Thyroid gland (tissue), 4 donors: Measurements from ENCODE around the gene MUC6. TPM values are rescaled to one million over a fixed set of nuclear protein-coding genes. Genes with fewer than 3 reads are reported as not detected.

Experiments
- DNase-seq, 2 donors: peaks; one replicate each; pipeline ENCODE4 v3.0.0-alpha.2; 2019
- H3K27ac ChIP-seq, 3 donors: fragments of 200-600 bp; sonication (generic); 1 replicate in 2 of 3; 2 replicates in 1 of 3; pipeline ENCODE4 v1.5.1; 2016 to 2019; ENCODE audit warnings: mild to moderate bottlenecking in 1 of 3, moderate library complexity in 1 of 3
- H3K27me3 ChIP-seq: fragments of 200-600 bp; sonication (generic); one replicate; pipeline ENCODE4 v1.5.1; 2019
- H3K36me3 ChIP-seq, 2 donors: fragments of 200-600 bp; sonication (generic); one replicate each; pipeline ENCODE4 v1.5.1; 2016 to 2019
- H3K4me1 ChIP-seq, 2 donors: fragments of 200-600 bp; sonication (generic); one replicate each; pipeline ENCODE4 v1.5.1; 2017 to 2019
- H3K4me3 ChIP-seq, 3 donors: fragments of 200-600 bp; sonication (generic); replicated peaks in 1 of 3; 1 replicate in 2 of 3; 2 replicates in 1 of 3; pipeline ENCODE4 v1.5.1; 2016; ENCODE audit warnings: mild to moderate bottlenecking in 1 of 3
- H3K9me3 ChIP-seq: fragments of 200-600 bp; sonication (generic); one replicate; pipeline ENCODE4 v1.5.1; 2017
- POLR2A ChIP-seq, 2 donors: fragments of 450-650 bp; IDR thresholded peaks; one replicate each; pipeline ENCODE4 v1.6.1; 2017; ENCODE audit warnings: antibody characterized with exemption in 2 of 2, mild to moderate bottlenecking in 2 of 2, moderate library complexity in 1 of 2
- WGBS, 2 donors: methylation state at CpG; one replicate each; pipeline ENCODE4 v1.1.5; 2017; 5-methylcytosine and 5-hydroxymethylcytosine counted together
- intact Hi-C: fragments of 100-400 bp; cut with DNase I; formaldehyde crosslinking; loops from one replicate; pipeline ENCODE4 v1.15.1; 2023
- total RNA-seq, 4 donors: library from RNA; depleted of rRNA; stranded (reverse); fragments of >200 nt; gene quantifications; one replicate each; pipeline ENCODE4 v1.2.3, GENCODE V29; 2016
- TF ChIP-seq, protein P1 (sequence below), 6 experiments: fragments of 200-600 bp in 3 of 6; fragments of 450-650 bp in 3 of 6; sonication (generic) in 3 of 6; IDR thresholded peaks; one replicate each; pipeline ENCODE4 v1.5.1; 2016 to 2019; ENCODE audit warnings: antibody characterized with exemption in 6 of 6, mild to moderate bottlenecking in 2 of 6, inconsistent platforms in 1 of 6, moderate library complexity in 1 of 6

MUC6 gene
- total RNA-seq, 4 donors from 2014 or later: not detected

DNA sequence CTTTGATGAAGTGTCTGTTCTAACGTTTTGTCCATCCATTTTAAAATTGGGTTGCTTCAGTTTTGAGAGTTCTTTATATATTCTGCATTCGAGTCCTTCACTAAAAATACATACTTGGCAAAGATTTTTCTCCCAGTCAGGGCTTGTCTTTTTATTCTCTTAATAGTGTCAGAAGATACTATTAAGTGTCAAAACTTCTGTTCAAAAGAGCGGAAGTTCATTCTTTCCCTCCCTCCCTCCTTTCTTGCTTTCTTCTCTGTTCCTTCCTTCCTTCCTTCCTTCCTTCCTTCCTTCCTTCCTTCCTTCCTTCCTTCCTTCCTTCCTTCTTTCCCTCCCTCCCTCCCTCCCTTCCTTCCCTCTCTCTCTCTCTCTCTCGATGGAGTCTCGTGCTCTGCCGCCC, 7.6 kb upstream of the MUC6 start:
- H3K27me3 ChIP-seq: no peaks in the 10 kb centered on the region
- intact Hi-C loops: no loop called here
- 64 to 72% methylated on average over 6 of the region's 6 CpGs for WGBS, 2 donors
- H3K4me3 ChIP-seq: no peak overlapping the region
- H3K4me1 ChIP-seq: peaks cover 5 to 12% of the 10 kb centered on the region in 2 donors
- no peak overlapping the region for H3K27ac ChIP-seq
- no peaks in the 10 kb centered on the region for H3K9me3 ChIP-seq
- no peak for DNase-seq
- TF ChIP-seq, protein P1, sequence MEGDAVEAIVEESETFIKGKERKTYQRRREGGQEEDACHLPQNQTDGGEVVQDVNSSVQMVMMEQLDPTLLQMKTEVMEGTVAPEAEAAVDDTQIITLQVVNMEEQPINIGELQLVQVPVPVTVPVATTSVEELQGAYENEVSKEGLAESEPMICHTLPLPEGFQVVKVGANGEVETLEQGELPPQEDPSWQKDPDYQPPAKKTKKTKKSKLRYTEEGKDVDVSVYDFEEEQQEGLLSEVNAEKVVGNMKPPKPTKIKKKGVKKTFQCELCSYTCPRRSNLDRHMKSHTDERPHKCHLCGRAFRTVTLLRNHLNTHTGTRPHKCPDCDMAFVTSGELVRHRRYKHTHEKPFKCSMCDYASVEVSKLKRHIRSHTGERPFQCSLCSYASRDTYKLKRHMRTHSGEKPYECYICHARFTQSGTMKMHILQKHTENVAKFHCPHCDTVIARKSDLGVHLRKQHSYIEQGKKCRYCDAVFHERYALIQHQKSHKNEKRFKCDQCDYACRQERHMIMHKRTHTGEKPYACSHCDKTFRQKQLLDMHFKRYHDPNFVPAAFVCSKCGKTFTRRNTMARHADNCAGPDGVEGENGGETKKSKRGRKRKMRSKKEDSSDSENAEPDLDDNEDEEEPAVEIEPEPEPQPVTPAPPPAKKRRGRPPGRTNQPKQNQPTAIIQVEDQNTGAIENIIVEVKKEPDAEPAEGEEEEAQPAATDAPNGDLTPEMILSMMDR (IDR thresholded peaks at IDR 0.05): no peak
- TF ChIP-seq POLR2A (IDR thresholded peaks at IDR 0.05): no peak
- H3K36me3 ChIP-seq: no peaks in the 10 kb centered on the region

DNA sequence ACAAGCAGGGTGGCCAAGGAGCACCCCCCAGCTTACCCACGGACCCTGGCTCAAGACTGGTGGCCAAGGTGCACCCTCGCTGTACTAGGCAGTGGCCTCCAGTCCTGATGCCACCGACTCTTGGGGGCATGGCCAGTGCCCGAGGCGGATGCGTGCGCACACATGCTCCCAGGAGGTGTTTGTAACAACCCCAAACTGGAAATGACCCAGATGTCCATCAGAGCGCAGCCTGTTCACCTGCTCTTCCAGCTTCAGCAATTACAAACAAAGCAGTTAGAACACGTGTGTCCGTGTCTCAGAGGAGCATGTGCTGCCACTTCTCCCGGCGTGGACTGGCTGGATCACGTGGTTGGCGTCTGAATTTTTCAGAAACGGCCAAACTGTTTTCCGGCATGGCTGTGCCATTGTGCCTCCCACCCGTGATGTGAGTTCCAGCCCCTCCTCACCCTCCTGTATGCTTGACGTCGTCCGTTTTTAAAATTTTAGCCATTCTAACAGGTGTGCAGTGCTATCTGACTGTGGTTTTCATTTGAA, 7.1 kb upstream of the MUC6 start:
- intact Hi-C loops: no loop called here
- Histone ChIP-seq H3K4me1 (peaks cover 5 to 12% of the 10 kb centered on the region in 2 donors), H3K27ac (peak overlapping the region in 2 of 3 donors; percentile 11 to 21), H3K36me3 (no peaks in the 10 kb centered on the region), H3K27me3 (no peaks in the 10 kb centered on the region), H3K9me3 (no peaks in the 10 kb centered on the region), H3K4me3 (no peak overlapping the region)
- TF ChIP-seq POLR2A (IDR thresholded peaks at IDR 0.05): peak in 1 of 2 donors; percentile 12
- TF ChIP-seq, protein P1 (IDR thresholded peaks at IDR 0.05): no peak
- DNase-seq: peak; percentile 96 to 98
- WGBS, 2 donors: 51 to 57% methylated on average over 12 of the region's 20 CpGs

DNA sequence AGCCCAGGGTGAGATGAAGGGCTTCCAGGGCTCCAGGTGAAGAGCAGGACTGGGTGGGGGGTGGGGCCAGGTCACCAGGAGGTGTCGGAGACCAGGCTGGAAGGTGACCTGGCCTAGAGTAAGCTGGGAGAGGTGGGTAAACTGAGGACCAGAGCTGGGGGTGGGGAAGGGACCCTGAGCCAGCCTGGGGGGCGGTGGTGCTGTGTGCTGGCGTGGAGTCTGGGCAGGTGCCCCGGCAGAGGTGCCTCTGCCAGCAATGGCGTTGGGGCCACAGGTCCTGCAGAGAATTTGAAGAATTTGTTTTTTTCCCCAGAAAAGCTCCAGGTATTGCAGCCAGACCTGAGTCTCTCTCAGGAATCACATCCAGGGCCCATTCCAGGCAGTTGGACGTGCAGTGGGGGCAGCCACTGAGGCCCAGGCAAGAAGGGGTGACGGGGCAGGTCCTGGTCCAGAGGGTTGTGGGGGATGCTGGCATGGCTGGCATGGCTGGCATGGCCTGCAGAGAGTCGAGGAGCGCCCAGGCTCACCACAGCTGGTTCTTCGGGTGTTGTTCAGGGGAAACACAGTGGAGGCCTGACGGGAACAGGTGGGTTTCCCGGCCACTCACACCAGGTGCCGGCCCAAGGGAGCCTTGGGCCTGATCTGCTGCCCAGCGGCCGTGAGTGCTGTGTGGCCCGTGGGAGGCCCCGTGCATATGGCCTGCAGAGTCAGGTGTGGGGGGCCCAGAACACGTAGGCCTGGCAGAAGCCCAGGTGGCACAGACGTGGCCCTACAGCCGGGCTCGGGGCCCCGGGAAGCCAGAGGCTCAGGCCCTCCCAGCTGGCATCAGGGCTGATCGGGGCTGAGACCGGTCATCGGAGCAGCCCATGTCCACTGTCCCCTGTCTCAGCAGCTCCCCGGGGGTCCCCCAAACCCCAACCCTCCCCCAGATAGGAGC, 6.4 kb upstream of the MUC6 start:
- Histone ChIP-seq H3K27me3 (no peaks in the 10 kb centered on the region), H3K27ac (peak overlapping the region in 1 of 3 donors; percentile 21), H3K36me3 (no peaks in the 10 kb centered on the region), H3K4me3 (no peak overlapping the region), H3K4me1 (peaks cover 5 to 12% of the 10 kb centered on the region in 2 donors), H3K9me3 (no peaks in the 10 kb centered on the region)
- intact Hi-C loops: no loop called here
- whole genome bisulfite sequencing, 2 donors: 93% methylated on average over 8 to 13 of the region's 26 CpGs
- DNase-seq: no peak
- TF ChIP-seq, protein P1 (IDR thresholded peaks at IDR 0.05): no peak
- TF ChIP-seq POLR2A (IDR thresholded peaks at IDR 0.05): no peak

DNA sequence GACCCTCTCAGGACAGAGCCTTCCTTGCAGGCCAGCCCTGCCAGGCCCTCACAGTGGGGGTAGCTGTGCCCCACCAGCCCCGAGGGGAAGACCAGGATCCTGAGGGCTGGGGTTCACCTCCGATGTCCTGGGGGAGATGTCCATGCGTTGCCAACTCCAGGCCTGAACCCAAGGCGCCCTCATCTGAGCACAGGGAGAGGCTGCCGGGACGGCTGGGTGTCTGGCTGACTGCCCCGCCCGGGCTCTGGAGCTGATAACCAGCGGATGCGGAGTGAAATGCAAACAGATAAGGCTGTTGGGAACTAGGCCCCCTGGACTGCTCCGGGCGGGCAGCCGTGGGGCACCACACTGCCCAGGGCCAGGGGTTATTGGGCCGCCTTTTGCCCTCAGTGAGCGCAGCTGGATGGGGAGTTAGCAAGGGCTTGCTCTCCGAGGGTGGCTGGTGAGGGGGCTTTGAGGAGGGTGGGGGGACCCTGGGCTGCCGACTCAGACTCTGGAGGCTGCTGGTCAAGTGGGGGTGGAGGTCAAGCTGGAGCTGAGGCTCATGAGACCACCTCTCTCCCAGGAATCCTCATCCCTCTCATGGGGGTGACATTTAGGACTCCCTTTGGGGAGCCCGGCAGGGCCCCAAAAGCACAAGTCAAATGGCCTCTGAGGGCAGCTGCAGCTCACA, 5.6 kb upstream of the MUC6 start:
- Histone ChIP-seq H3K9me3 (no peaks in the 10 kb centered on the region), H3K4me3 (no peak overlapping the region), H3K36me3 (no peaks in the 10 kb centered on the region), H3K27ac (no peak overlapping the region), H3K4me1 (peaks cover 5 to 12% of the 10 kb centered on the region in 2 donors), H3K27me3 (no peaks in the 10 kb centered on the region)
- intact Hi-C loops: no loop called here
- TF ChIP-seq POLR2A (IDR thresholded peaks at IDR 0.05): no peak
- TF ChIP-seq, protein P1 (IDR thresholded peaks at IDR 0.05): no peak
- WGBS, 2 donors: 69 to 83% methylated on average over 9 to 17 of the region's 18 CpGs
- DNase-seq: no peak
